K562 (cell line): ENCODE data around the gene TMIGD2. TPM values are rescaled to one million over a fixed set of nuclear protein-coding genes. Genes with fewer than 3 reads are reported as not detected.

ENCODE experiments used
- ATAC-seq: fragments of 200-7000 bp; cut with Tn5 transposase; 3 replicates; pipeline ENCODE4 v1.9.1; 2020; ENCODE audit warnings: moderate library complexity
- BruUV-seq: library from RNA; stranded (reverse); fragments of 400-500 nt; replicated peaks from 2 replicates; lab custom pipeline; 2021; lab: Mats Ljungman, UMichigan
- CTCF ChIA-PET: fragments of 300-600 bp; formaldehyde crosslinking; extraction: SDS; loops from one replicate; lab custom pipeline; 2021; ENCODE audit warnings: low intra/inter-chr PET ratio; lab: Yijun Ruan, JAX
- POLR2A ChIA-PET: fragments of 300-600, 350-650 bp; sonication (Branson Sonifier 250); formaldehyde crosslinking; extraction: SDS; loops from one replicate; lab custom pipeline; 2021; ENCODE audit warnings: antibody characterized with exemption, inconsistent platforms; lab: Yijun Ruan, JAX
- DNase-seq, 4 experiments: peaks; one replicate each; pipeline versions ENCODE4 v3.0.0 to v3.0.0-alpha.2; 2011 to 2018; ENCODE audit warnings: low spot score in 3 of 4, mixed read lengths in 3 of 4; ENCODE audit errors: extremely low read depth in 1 of 4
- FAIRE-seq: peaks from 2 replicates; lab custom pipeline; 2011; peaks lifted over from hg19 to GRCh38; lab: Jason Lieb, UNC
- H2AFZ ChIP-seq: 2 replicates; pipeline ENCODE4 v1.6.0; 2011; ENCODE audit warnings: low read depth, low read length, control low read depth, inconsistent platforms
- H3K27ac ChIP-seq: fragments of 200-600 bp; 3 replicates; pipeline ENCODE4 v1.8.0; 2011; ENCODE audit warnings: low read depth, mild to moderate bottlenecking, control low read depth, inconsistent platforms, low read length, moderate library complexity, mixed read lengths; ENCODE audit errors: extremely low read depth
- H3K27me3 ChIP-seq, 2 experiments: fragments of 300-600 bp in 1 of 2; 2 replicates in 1 of 2; 3 replicates in 1 of 2; pipeline versions ENCODE4 v1.6.0 to v1.8.0; 2011; ENCODE audit warnings: inconsistent platforms in 2 of 2, low read length in 2 of 2, mild to moderate bottlenecking in 1 of 2, mixed read lengths in 1 of 2, moderate library complexity in 1 of 2; ENCODE audit not compliant: control insufficient read depth in 2 of 2, insufficient read depth in 2 of 2
- H3K36me3 ChIP-seq: fragments of 300-600 bp; 3 replicates; pipeline ENCODE4 v1.8.0; 2011; ENCODE audit warnings: mild to moderate bottlenecking, low read length, inconsistent platforms; ENCODE audit not compliant: control insufficient read depth, insufficient read depth
- H3K4me1 ChIP-seq, 2 experiments: fragments of 200-600 bp in 1 of 2; replicated peaks in 1 of 2; 2 replicates in 1 of 2; 3 replicates in 1 of 2; pipeline versions ENCODE4 v1.5.1 to v1.8.0; 2011; ENCODE audit warnings: inconsistent platforms in 2 of 2, low read length in 2 of 2, mild to moderate bottlenecking in 1 of 2, mixed read lengths in 1 of 2, moderate library complexity in 1 of 2; ENCODE audit not compliant: control insufficient read depth in 2 of 2, insufficient read depth in 2 of 2
- H3K4me2 ChIP-seq: 2 replicates; pipeline ENCODE4 v1.6.1; 2011; ENCODE audit warnings: low read length, control low read depth, inconsistent platforms, mixed read lengths; ENCODE audit not compliant: insufficient read depth
- H3K4me3 ChIP-seq: fragments of 200-600 bp; sonication (generic), shearing (Covaris generic); 2 replicates; pipeline ENCODE4 v1.5.1; 2016; ENCODE audit warnings: control low read depth, inconsistent platforms
- H3K79me2 ChIP-seq: fragments of 200-600 bp; 3 replicates; pipeline ENCODE4 v1.8.0; 2011; ENCODE audit warnings: low read length, inconsistent platforms; ENCODE audit not compliant: control insufficient read depth, insufficient read depth
- H3K9ac ChIP-seq, 2 experiments: 2 replicates each; pipeline versions ENCODE4 v1.6.0 to v1.6.1; 2011; ENCODE audit warnings: low read depth in 2 of 2, low read length in 2 of 2, control low read depth in 1 of 2, inconsistent platforms in 1 of 2, mild to moderate bottlenecking in 1 of 2, mixed read lengths in 1 of 2; ENCODE audit not compliant: insufficient read depth in 1 of 2
- H3K9me1 ChIP-seq: one replicate; pipeline ENCODE4 v1.6.0; 2011; ENCODE audit warnings: inconsistent platforms, mild to moderate bottlenecking, low read length, moderate library complexity; ENCODE audit not compliant: control insufficient read depth, insufficient read depth
- H3K9me3 ChIP-seq: replicated peaks from 2 replicates; pipeline ENCODE4 v1.5.1; 2011; ENCODE audit warnings: low read depth, low read length, inconsistent platforms; ENCODE audit not compliant: control insufficient read depth, insufficient read depth
- H4K20me1 ChIP-seq: replicated peaks from 2 replicates; pipeline ENCODE4 v1.6.1; 2011; ENCODE audit warnings: low read length, inconsistent platforms, mixed read lengths; ENCODE audit not compliant: control insufficient read depth, insufficient read depth
- BCOR ChIP-seq: fragments of 450-650 bp; IDR thresholded peaks from 2 replicates; pipeline ENCODE4 v1.6.1; 2016
- DNMT1 ChIP-seq: fragments of 450-650 bp; IDR thresholded peaks from 2 replicates; pipeline ENCODE4 v1.6.1; 2016; ENCODE audit warnings: antibody characterized with exemption, mild to moderate bottlenecking
- HIVEP1 ChIP-seq: fragments of 250-450 bp; sonication (Bioruptor Pico); IDR thresholded peaks from 2 replicates; pipeline ENCODE4 v1.4.0; 2020; ENCODE audit warnings: mild to moderate bottlenecking
- KDM1A ChIP-seq, 2 experiments: fragments of 450-650 bp; IDR thresholded peaks; 2 replicates each; pipeline ENCODE4 v1.6.1; 2016; ENCODE audit warnings: mild to moderate bottlenecking in 2 of 2
- MED1 ChIP-seq: sonication (generic); formaldehyde crosslinking; IDR thresholded peaks from 2 replicates; pipeline ENCODE4 v1.8.1; 2023; ENCODE audit warnings: missing genetic modification reagents, borderline replicate concordance
- NRF1 ChIP-seq, 2 experiments: fragments of 450-650 bp; IDR thresholded peaks in 1 of 2; conservative IDR thresholded peaks in 1 of 2; 2 replicates each; pipeline ENCODE4 v1.6.1; 2014; ENCODE audit warnings: mild to moderate bottlenecking in 2 of 2
- PHF20 ChIP-seq: fragments of 450-650 bp; IDR thresholded peaks from 2 replicates; pipeline ENCODE4 v1.6.1; 2018; ENCODE audit not compliant: partially characterized antibody
- RBM25 ChIP-seq: fragments of 200-400 bp; formaldehyde crosslinking; IDR thresholded peaks from 2 replicates; pipeline ENCODE4 v1.6.1; 2018; ENCODE audit warnings: low read length, low read depth, moderate library complexity; ENCODE audit not compliant: severe bottlenecking
- SNAPC5 ChIP-seq: fragments of 250-450 bp; sonication (Bioruptor Pico); IDR thresholded peaks from 2 replicates; pipeline ENCODE4 v1.8.0; 2021; ENCODE audit warnings: moderate library complexity, mild to moderate bottlenecking, inconsistent platforms
- TAF7 ChIP-seq: fragments of 450-650 bp; IDR thresholded peaks from 2 replicates; pipeline ENCODE4 v1.6.1; 2016; ENCODE audit warnings: missing genetic modification characterization, missing compliant biosample characterization
- TRIM28 ChIP-seq: fragments of 450-650 bp; IDR thresholded peaks from 2 replicates; pipeline ENCODE4 v1.6.1; 2017
- WGBS: fragments of 100-300 bp; shearing (Covaris generic); methylation state at CpG from one replicate; pipeline ENCODE4 v1.1.6; 2016; ENCODE audit warnings: low coverage, mixed read lengths; ENCODE audit not compliant: insufficient coverage; ENCODE audit errors: missing lambda C conversion rate; 5-methylcytosine and 5-hydroxymethylcytosine counted together
- in situ Hi-C: fragments of 300-500 bp; cut with MboI; formaldehyde crosslinking; loops from 4 replicates; pipeline ENCODE4 v1.15.0; 2018; ENCODE audit warnings: inconsistent platforms, mixed read lengths
- intact Hi-C: fragments of 100-400 bp; cut with micrococcal nuclease; formaldehyde crosslinking; loops from 2 replicates; pipeline ENCODE4 v1.14.2; 2022
- polyA plus RNA-seq, 8 experiments: library from polyadenylated mRNA; depleted of rRNA in 4 of 8; stranded (reverse) in 5 of 8; unstranded in 3 of 8; fragments of >200 nt; fragmentation: Nextera tagmentation in 2 of 8; fragmentation: Illumina TruSeq in 1 of 8; extraction: Ambion mirVana in 2 of 8; extraction: Trizol in 1 of 8; gene quantifications; 2 replicates each; pipeline versions ENCODE4 v1.2.1 to v1.2.3, GENCODE V29; 2011 to 2014; ENCODE audit warnings: inconsistent platforms in 1 of 8, missing spikeins in 1 of 8
- total RNA-seq, 7 experiments: library from RNA; depleted of rRNA in 6 of 7; stranded (reverse); fragments of >200 nt in 6 of 7; fragmentation: Illumina TruSeq in 2 of 7; extraction: Trizol in 2 of 7; gene quantifications; 2 replicates each; pipeline versions ENCODE4 v1.2.1 to v1.2.3, GENCODE V29; 2011 to 2021; ENCODE audit warnings: low replicate concordance in 1 of 7
- TF ChIP-seq, protein P1 (sequence below): fragments of 250-450 bp; sonication (Bioruptor Pico); IDR thresholded peaks from 2 replicates; pipeline ENCODE4 v1.4.0; 2020; ENCODE audit warnings: borderline replicate concordance

Gene TMIGD2
- total and polyA plus RNA-seq, 9 of the 15 experiments (the other 6 are each of a cell fraction or from before 2014, with no cell fraction given) = not detected

DNA sequence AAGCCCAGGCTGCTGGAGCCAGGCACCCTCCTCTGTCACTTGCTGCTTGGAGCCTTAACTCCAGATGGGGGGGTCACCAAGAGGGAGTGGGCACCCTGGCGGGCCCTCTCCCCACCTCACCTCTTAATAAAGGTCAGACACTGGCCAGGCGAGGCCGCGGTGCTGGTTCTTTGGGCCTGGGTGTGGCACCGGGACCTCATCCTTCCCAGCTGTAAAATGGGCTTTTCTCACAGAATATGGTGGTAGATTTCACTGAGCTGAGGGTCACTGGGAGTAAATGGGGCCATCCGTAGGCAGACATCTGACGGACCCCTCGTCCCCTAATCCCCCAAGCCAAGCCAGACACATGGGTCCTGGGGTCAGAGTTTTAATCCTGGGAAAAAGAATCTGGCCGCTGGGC lies 21.5 kb upstream of the TMIGD2 start:
- peaks cover 0 to 38% of the 10 kb centered on the region in 2 experiments; a peak in 3 of 5 replicates for H3K4me1 ChIP-seq
- 60% methylated on average over 7 of the region's 9 CpGs for WGBS
- peaks cover 4% of the 10 kb centered on the region; the same call in 1 of the 2 replicates for H3K9me3 ChIP-seq
- intact Hi-C loops = no loop called here
- no peaks in the 10 kb centered on the region for H3K36me3 ChIP-seq
- H3K27ac ChIP-seq = no peak overlapping the region
- ChIA-PET POLR2A (interaction anchor here (0.6 kb wide), 1 partner anchor 330 kb away, joined by 3 read pairs; no protein-coding TSS in a partner anchor), CTCF (no interaction called here)
- H3K9ac ChIP-seq = peak overlapping the region in 1 of 2 experiments; percentile 23; a peak in 2 of 4 replicates
- in situ Hi-C loops = no loop called here
- H3K79me2 ChIP-seq = peaks cover 7% of the 10 kb centered on the region
- no peak overlapping the region for H3K4me3 ChIP-seq
- peaks cover 7% of the 10 kb centered on the region; the same call in 1 of the 2 replicates for H4K20me1 ChIP-seq
- no peak overlapping the region for H3K4me2 ChIP-seq
- ATAC-seq (no peak), DNase-seq (no peak), FAIRE-seq (no peak)
- TF ChIP-seq RBM25 = peak; percentile 51
- no peak for TF ChIP-seq TAF7
- no peak for TF ChIP-seq PHF20
- TF ChIP-seq NRF1 (conservative IDR thresholded peaks at IDR 0.05 in 1 of 2, IDR thresholded peaks at IDR 0.05 in 1 of 2) = no peak
- TF ChIP-seq, protein P1, sequence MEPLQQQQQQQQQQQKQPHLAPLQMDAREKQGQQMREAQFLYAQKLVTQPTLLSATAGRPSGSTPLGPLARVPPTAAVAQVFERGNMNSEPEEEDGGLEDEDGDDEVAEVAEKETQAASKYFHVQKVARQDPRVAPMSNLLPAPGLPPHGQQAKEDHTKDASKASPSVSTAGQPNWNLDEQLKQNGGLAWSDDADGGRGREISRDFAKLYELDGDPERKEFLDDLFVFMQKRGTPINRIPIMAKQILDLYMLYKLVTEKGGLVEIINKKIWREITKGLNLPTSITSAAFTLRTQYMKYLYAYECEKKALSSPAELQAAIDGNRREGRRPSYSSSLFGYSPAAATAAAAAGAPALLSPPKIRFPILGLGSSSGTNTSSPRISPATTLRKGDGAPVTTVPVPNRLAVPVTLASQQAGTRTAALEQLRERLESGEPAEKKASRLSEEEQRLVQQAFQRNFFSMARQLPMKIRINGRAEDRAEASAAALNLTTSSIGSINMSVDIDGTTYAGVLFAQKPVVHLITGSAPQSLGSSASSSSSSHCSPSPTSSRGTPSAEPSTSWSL (CRISPR knock-in tag) = no peak
- TF ChIP-seq BCOR = peak; percentile 60; the same call in 1 of the 2 replicates
- no peak for TF ChIP-seq HIVEP1
- TF ChIP-seq SNAPC5 (CRISPR knock-in tag) = no peak
- no peak for TF ChIP-seq DNMT1
- TF ChIP-seq MED1 = no peak
- no peak for TF ChIP-seq TRIM28
- TF ChIP-seq KDM1A (IDR thresholded peaks at IDR 0.05) = peak; percentile 25 to 63; a peak in 2 of 4 replicates
- no peak overlapping the region for H2AFZ ChIP-seq
- H3K27me3 ChIP-seq = no peaks in the 10 kb centered on the region; a peak in 1 of 5 replicates
- BruUV-seq = no TSS peak
- H3K9me1 ChIP-seq = no peaks in the 10 kb centered on the region
